Smooth muscle cell of the umbilical artery (primary cell): ENCODE data around the gene MON1B. TPM values are rescaled to one million over a fixed set of nuclear protein-coding genes. Genes with fewer than 3 reads are reported as not detected.

Source experiments
- total RNA-seq: library from RNA; depleted of rRNA; stranded (reverse); fragments of >200 nt; gene quantifications from 2 replicates; pipeline ENCODE4 v1.2.3, GENCODE V29; 2014

MON1B gene
- total RNA-seq, result 5.3 and 9.3 TPM in 2 replicates

GRCh38 chr16:77190478-77191258, at the start of gene MON1B:
Gene MON1B, plus strand, starts transcription at chr16:77191190. Its CDS starts 296 bp downstream, at chr16:77191486.

GRCh38 chr16:77199211-77199610, 8.2 kb downstream of the MON1B start, which contains the start of gene SYCE1L:
Gene SYCE1L, plus strand, starts transcription at chr16:77199408. Its CDS starts 44 bp downstream, at chr16:77199452.

Other genes with a start within 250 kb of the MON1B start
- gene SYCE1L, start 8.2 kb downstream of the MON1B start, total RNA-seq, result not detected in 2 replicates
- under 0.01 TPM in 1 of 2 replicates, not detected in the other for gene ADAMTS18, start 243.8 kb downstream of the MON1B start, total RNA-seq